ENCODE data around the gene SLC6A6. TPM values are rescaled to one million over a fixed set of nuclear protein-coding genes. Genes with fewer than 3 reads are reported as not detected.

The SLC6A6 gene
- total RNA-seq, 6 experiments from 2014 or later, result 22.5 to 33.0 (median 28.6) TPM

DNA sequence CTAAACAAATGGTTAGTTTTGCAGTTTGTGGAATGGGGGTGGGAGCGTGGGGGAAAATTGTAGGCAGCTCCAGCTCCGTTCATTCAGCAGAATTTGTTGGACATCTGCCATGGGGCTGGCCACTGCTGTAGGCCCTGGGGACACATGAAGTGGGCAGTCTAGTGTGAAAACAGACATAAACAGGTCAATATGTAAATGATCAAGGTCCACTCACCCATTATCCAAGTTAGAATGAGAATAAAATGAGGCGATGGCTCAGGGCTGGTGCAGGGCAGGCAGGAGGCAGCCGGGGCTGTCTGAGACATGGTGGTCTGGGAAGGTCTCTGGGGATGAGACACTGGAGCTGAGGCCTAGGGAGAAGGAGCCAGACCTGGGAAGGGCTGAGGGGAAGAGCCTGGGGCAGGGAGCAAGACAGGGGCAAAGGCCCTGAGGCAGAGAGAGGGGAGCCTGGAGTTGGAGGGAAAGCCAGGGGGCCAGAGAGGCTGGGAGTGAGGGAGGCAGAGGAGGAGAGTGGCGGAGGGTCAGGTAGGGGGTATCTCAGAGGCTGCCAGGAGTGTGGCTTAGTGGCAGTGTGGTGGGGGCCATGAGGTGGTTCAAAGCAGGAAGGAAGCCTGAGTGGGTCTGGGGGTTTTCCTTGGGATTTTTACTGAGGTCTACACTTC, 6.2 kb upstream of the SLC6A6 start:
- TF ChIP-seq, protein P1, sequence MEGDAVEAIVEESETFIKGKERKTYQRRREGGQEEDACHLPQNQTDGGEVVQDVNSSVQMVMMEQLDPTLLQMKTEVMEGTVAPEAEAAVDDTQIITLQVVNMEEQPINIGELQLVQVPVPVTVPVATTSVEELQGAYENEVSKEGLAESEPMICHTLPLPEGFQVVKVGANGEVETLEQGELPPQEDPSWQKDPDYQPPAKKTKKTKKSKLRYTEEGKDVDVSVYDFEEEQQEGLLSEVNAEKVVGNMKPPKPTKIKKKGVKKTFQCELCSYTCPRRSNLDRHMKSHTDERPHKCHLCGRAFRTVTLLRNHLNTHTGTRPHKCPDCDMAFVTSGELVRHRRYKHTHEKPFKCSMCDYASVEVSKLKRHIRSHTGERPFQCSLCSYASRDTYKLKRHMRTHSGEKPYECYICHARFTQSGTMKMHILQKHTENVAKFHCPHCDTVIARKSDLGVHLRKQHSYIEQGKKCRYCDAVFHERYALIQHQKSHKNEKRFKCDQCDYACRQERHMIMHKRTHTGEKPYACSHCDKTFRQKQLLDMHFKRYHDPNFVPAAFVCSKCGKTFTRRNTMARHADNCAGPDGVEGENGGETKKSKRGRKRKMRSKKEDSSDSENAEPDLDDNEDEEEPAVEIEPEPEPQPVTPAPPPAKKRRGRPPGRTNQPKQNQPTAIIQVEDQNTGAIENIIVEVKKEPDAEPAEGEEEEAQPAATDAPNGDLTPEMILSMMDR (IDR thresholded peaks at IDR 0.05), result no peak
- Mint-ChIP-seq H3K4me1 (ENCODE audit: low read depth) (peaks cover 14% of the 10 kb centered on the region), H3K9me3 (no peaks in the 10 kb centered on the region), H3K4me3 (no peak overlapping the region), H3K36me3 (ENCODE audit: low read depth) (no peaks in the 10 kb centered on the region), H3K27me3 (ENCODE audit: insufficient read depth) (peaks cover 3% of the 10 kb centered on the region), H3K27ac (no peak overlapping the region)
- DNase-seq, result no peak

DNA sequence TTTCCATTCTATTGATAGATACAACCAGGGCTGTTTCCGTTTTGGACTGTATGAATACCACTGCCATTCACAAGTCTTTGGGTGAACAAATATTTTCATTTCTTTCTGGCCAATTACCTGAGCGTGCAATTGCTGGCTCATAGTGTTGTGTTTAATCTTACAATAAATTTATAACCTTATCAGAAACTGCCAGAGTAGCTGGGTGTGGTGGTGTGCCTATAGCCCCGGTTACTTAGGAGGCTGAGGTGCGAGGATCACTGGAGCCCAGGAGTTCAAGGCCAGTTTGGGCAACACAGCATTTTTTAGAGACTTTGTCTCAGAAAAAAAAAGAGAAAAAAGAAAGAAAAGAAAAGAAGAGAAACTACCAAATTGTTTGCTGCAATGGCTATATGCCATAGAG, 5.4 kb upstream of the SLC6A6 start:
- H3K27ac Mint-ChIP-seq, result no peak overlapping the region
- peaks cover 8% of the 10 kb centered on the region for H3K4me1 Mint-ChIP-seq (ENCODE audit: low read depth)
- no peak for DNase-seq
- TF ChIP-seq, protein P1 (IDR thresholded peaks at IDR 0.05), result no peak
- H3K4me3 Mint-ChIP-seq, result no peak overlapping the region
- H3K36me3 Mint-ChIP-seq (ENCODE audit: low read depth), result no peaks in the 10 kb centered on the region
- H3K27me3 Mint-ChIP-seq (ENCODE audit: insufficient read depth), result peaks cover 3% of the 10 kb centered on the region
- H3K9me3 Mint-ChIP-seq, result no peaks in the 10 kb centered on the region

DNA sequence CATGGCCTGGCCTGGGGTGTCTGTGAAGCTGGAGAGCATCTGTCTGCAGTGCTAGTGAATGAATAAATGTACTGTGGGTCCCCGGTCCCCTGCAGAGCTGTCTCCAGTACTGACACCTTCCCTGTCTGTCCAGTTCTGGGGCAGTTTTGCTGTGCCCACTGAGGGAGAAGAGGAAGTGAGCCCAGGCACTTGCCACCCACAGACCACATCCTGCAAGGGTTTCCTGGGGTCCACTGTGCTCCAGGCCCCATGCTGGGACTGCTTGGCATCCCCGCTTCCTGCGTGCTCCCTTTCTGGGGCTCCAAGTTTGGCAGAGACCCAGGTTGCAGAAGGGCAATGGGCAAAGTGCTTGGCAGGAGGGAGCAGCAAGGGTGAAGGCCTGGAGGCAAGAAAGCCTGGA, 4.9 kb upstream of the SLC6A6 start:
- TF ChIP-seq, protein P1 (IDR thresholded peaks at IDR 0.05), result no peak
- no peaks in the 10 kb centered on the region for H3K9me3 Mint-ChIP-seq
- H3K27ac Mint-ChIP-seq, result no peak overlapping the region
- H3K4me1 Mint-ChIP-seq (ENCODE audit: low read depth), result peaks cover 8% of the 10 kb centered on the region
- no peak for DNase-seq
- H3K4me3 Mint-ChIP-seq, result no peak overlapping the region
- peaks cover 4% of the 10 kb centered on the region for H3K27me3 Mint-ChIP-seq (ENCODE audit: insufficient read depth)
- no peaks in the 10 kb centered on the region for H3K36me3 Mint-ChIP-seq (ENCODE audit: low read depth)

DNA sequence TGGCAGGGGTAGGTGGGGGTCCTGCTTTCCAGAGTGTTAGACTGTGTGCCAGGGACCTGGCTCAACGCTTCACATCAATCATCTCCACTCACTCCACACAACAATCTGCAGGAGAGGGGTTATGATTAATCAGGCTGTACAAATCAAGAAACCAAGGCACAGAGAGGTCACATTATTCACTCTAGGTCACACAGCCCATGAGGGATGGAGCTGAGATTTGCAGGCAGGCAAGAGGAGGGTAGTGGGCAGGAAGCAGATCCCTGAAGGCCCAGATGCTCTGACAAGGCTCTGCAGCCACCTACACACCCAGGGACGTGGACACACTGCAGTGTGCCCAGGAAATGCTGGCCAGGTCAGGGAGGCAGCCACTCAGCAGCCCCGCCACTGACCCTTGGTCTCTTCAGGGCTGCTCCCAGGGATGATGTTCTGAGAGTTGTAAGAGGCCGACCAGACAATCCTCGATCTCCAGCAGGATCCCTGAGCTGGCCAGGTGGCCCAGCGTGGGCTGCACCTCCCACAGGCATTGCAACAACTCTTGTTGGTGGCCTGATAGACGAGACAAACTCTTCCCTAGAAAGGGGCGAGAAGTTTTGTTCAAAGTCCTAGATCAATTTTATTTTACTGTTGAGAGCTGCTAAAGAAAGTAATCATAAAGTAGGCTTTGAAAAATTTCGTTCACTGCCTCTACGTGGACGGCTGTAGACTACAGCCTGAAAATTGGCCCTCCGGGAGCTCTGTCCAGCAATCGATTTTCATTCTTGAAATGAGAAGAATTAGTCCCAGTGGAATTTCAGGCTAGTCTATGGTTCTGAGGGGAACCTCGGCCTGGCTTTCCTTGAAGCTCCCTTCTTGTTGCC, 4.2 kb upstream of the SLC6A6 start:
- H3K36me3 Mint-ChIP-seq (ENCODE audit: low read depth), result peaks cover 3% of the 10 kb centered on the region
- H3K4me3 Mint-ChIP-seq, result no peak overlapping the region
- H3K4me1 Mint-ChIP-seq (ENCODE audit: low read depth), result peaks cover 8% of the 10 kb centered on the region
- H3K27me3 Mint-ChIP-seq (ENCODE audit: insufficient read depth), result peaks cover 7% of the 10 kb centered on the region
- H3K27ac Mint-ChIP-seq, result no peak overlapping the region
- DNase-seq, result no peak
- no peaks in the 10 kb centered on the region for H3K9me3 Mint-ChIP-seq
- TF ChIP-seq, protein P1 (IDR thresholded peaks at IDR 0.05), result no peak

DNA sequence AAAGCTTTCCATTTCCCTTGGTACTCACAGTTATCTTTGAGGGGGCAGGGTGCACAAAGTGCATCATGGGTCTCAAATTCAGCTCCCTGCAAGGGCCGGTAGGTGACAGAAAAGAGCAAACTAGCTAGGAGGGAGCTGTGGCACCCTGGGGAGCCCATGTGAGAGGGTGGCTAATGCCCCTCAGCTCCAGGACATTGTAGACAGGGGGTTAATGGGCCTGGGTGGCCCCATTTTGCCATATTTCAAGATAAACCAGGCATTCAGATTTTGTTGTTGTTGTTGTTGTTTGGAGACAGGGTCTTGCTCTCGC, 3.7 kb upstream of the SLC6A6 start:
- H3K9me3 Mint-ChIP-seq, result no peaks in the 10 kb centered on the region

More for the DNA sequence above, 3.7 kb upstream of the SLC6A6 start:
- Mint-ChIP-seq H3K4me3 (no peak overlapping the region), H3K27ac (no peak overlapping the region), H3K27me3 (ENCODE audit: insufficient read depth) (peaks cover 7% of the 10 kb centered on the region), H3K4me1 (ENCODE audit: low read depth) (peaks cover 6% of the 10 kb centered on the region), H3K36me3 (ENCODE audit: low read depth) (peaks cover 5% of the 10 kb centered on the region)
- DNase-seq, result no peak
- TF ChIP-seq, protein P1 (IDR thresholded peaks at IDR 0.05), result no peak

Data from HFFc6 (cell line).